HL-60 (cell line): ENCODE measurements around the gene C11orf98.
A peak's percentile ranks its signal among the peaks of the same experiment; 100 is the strongest.
"Not testable (repeated sequence)": the region's sequence is repeated elsewhere in the genome, so short reads cannot be mapped to it uniquely, and the experiment has no call there.

Experiments
- DNase-seq, 2 experiments: peaks; one replicate each; pipeline ENCODE4 v3.0.0-alpha.2; 2010 to 2020; ENCODE audit warnings: low read depth in 1 of 2, low spot score in 1 of 2
- H3K27ac ChIP-seq: fragments of 250-450 bp; sonication (Bioruptor Pico); replicated peaks from 2 replicates; pipeline ENCODE4 v1.5.1; 2020; ENCODE audit warnings: mild to moderate bottlenecking, moderate library complexity
- H3K27me3 ChIP-seq: fragments of 250-450 bp; sonication (Bioruptor Pico); 2 replicates; pipeline ENCODE4 v1.5.1; 2021; ENCODE audit warnings: mild to moderate bottlenecking, moderate library complexity; ENCODE audit not compliant: insufficient read depth, poor library complexity, severe bottlenecking
- H3K4me3 ChIP-seq: replicated peaks from 2 replicates; pipeline ENCODE4 v1.5.1; 2011; ENCODE audit warnings: mild to moderate bottlenecking, control low read depth, low read length; ENCODE audit not compliant: insufficient read depth
- CTCF ChIP-seq: IDR thresholded peaks from one replicate; pipeline ENCODE4 v1.5.1; 2011; ENCODE audit warnings: low read length, control low read depth, inconsistent platforms; ENCODE audit not compliant: insufficient read depth
- GABPA ChIP-seq: IDR thresholded peaks from 2 replicates; pipeline ENCODE4 v1.6.1; 2012; ENCODE audit warnings: low read depth
- POLR2AphosphoS5 ChIP-seq: IDR thresholded peaks from 2 replicates; pipeline ENCODE4 v1.6.1; 2012; ENCODE audit warnings: low read depth
- REST ChIP-seq: IDR thresholded peaks from 2 replicates; pipeline ENCODE4 v1.6.1; 2012; ENCODE audit warnings: low read depth; ENCODE audit not compliant: insufficient replicate concordance
- SPI1 ChIP-seq: IDR thresholded peaks from 2 replicates; pipeline ENCODE4 v1.6.1; 2012; ENCODE audit warnings: low read depth, mild to moderate bottlenecking, borderline replicate concordance

The C11orf98 gene

GRCh38 chr11:62656796-62657429 lies 8.1 kb downstream of the C11orf98 start:
- TF ChIP-seq REST (no peak), CTCF (no peak), SPI1 (no peak), POLR2AphosphoS5 (no peak), GABPA (no peak)
- Histone ChIP-seq H3K4me3 (no peak overlapping the region), H3K27me3 (no peaks in the 10 kb centered on the region), H3K27ac (peak overlapping the region; percentile 14; the same call in 1 of the 2 replicates)
- no peak for DNase-seq

- Histone ChIP-seq H3K4me3 (no peak overlapping the region), H3K27ac (no peak overlapping the region), H3K27me3 (no peaks in the 10 kb centered on the region)
- DNase-seq, result no peak
- TF ChIP-seq POLR2AphosphoS5 (no peak), CTCF (no peak), SPI1 (no peak), REST (no peak), GABPA (no peak)
Measured at GRCh38 chr11:62654297-62654696, 10.7 kb downstream of the C11orf98 start.

GRCh38 chr11:62652161-62653006 lies 12.6 kb downstream of the C11orf98 start:
- Histone ChIP-seq H3K27me3 (no peaks in the 10 kb centered on the region), H3K4me3 (peak overlapping the region; percentile 87), H3K27ac (peak overlapping the region; percentile 69)
- TF ChIP-seq REST (no peak), SPI1 (no peak), CTCF (no peak), GABPA (no peak), POLR2AphosphoS5 (no peak)
- no peak for DNase-seq

- not testable (repeated sequence) for H3K4me3 ChIP-seq, DNase-seq, H3K27me3 ChIP-seq, H3K27ac ChIP-seq
Measured at GRCh38 chr11:62650283-62650682, 14.7 kb downstream of the C11orf98 start.
